ENCODE data around the gene ODAD4. TPM values are rescaled to one million over a fixed set of nuclear protein-coding genes. Genes with fewer than 3 reads are reported as not detected.
A peak's percentile ranks its signal among the peaks of the same experiment; 100 is the strongest.

Gene ODAD4
- total RNA-seq, 1 donor from 2014 or later = 2.1 TPM

DNA sequence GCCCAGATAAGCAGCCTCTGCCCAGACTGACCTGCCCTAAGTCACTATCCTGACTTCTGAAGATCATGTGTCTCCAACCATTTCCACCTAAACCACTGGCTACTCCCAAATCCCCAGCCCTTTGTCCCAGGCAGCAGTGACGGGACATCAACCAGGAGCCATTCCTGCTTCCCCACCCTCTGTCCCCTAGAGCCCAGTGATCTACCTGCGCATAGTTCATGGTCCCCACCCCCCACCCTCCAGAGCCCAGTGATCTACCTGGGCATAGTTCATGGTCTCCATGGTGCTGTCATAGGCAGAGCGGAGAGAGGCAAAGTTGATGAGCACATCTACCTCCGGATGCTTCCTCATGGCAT, 38.4 kb upstream of the ODAD4 start:
- Mint-ChIP-seq H3K4me3 (no peak overlapping the region), H3K27ac (no peak overlapping the region)

GRCh38 chr17:41893384-41893783, 37.0 kb upstream of the ODAD4 start:
- TF ChIP-seq, protein P1, sequence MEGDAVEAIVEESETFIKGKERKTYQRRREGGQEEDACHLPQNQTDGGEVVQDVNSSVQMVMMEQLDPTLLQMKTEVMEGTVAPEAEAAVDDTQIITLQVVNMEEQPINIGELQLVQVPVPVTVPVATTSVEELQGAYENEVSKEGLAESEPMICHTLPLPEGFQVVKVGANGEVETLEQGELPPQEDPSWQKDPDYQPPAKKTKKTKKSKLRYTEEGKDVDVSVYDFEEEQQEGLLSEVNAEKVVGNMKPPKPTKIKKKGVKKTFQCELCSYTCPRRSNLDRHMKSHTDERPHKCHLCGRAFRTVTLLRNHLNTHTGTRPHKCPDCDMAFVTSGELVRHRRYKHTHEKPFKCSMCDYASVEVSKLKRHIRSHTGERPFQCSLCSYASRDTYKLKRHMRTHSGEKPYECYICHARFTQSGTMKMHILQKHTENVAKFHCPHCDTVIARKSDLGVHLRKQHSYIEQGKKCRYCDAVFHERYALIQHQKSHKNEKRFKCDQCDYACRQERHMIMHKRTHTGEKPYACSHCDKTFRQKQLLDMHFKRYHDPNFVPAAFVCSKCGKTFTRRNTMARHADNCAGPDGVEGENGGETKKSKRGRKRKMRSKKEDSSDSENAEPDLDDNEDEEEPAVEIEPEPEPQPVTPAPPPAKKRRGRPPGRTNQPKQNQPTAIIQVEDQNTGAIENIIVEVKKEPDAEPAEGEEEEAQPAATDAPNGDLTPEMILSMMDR (IDR thresholded peaks at IDR 0.05; ENCODE audit: unreplicated experiment) = no peak
- no peak overlapping the region for H3K4me3 Mint-ChIP-seq
- no peak overlapping the region for H3K27ac Mint-ChIP-seq
- H3K27me3 Mint-ChIP-seq (ENCODE audit: low read depth) = no peaks in the 10 kb centered on the region
- H3K4me1 Mint-ChIP-seq = peaks cover 15% of the 10 kb centered on the region
- no peak for DNase-seq (ENCODE audit: low spot score in 2 of 2, unreplicated experiment in 2 of 2)
- no peaks in the 10 kb centered on the region for H3K9me3 Mint-ChIP-seq
- H3K36me3 Mint-ChIP-seq = peaks cover 44% of the 10 kb centered on the region

More for the DNA sequence above, 38.4 kb upstream of the ODAD4 start:
- TF ChIP-seq, protein P1 (IDR thresholded peaks at IDR 0.05; ENCODE audit: unreplicated experiment) = no peak
- Mint-ChIP-seq H3K9me3 (no peaks in the 10 kb centered on the region), H3K4me1 (peaks cover 15% of the 10 kb centered on the region), H3K27me3 (ENCODE audit: low read depth) (no peaks in the 10 kb centered on the region), H3K36me3 (peaks cover 45% of the 10 kb centered on the region)
- no peak for DNase-seq (ENCODE audit: low spot score in 2 of 2, unreplicated experiment in 2 of 2)

- H3K36me3 Mint-ChIP-seq = peaks cover 47% of the 10 kb centered on the region
Observed at GRCh38 chr17:41894791-41895331, 35.6 kb upstream of the ODAD4 start.

DNA sequence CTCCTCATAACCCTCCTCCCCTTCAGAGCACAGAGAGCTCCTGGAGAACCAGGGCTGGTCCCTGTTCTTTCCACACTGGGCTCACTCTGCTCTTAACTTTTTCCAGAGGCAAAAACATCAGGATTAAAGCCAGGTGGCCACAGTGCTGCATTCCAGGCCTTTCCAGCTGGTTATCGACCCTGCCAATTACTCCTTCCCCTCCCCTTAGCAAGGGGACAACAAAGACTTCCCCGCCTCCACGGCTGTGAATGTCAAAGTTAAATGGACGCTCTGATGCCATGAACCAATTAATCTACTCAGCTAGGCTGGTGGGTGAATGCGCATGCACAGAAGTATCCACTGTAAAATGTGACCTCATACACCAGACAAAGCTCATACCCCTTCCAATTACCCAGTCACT, 34.8 kb upstream of the ODAD4 start:
- TF ChIP-seq, protein P1 (IDR thresholded peaks at IDR 0.05; ENCODE audit: unreplicated experiment) = no peak
- no peak overlapping the region for H3K4me3 Mint-ChIP-seq
- peak overlapping the region; percentile 90 for H3K27ac Mint-ChIP-seq
- DNase-seq (ENCODE audit: low spot score in 2 of 2, unreplicated experiment in 2 of 2) = no peak
- H3K4me1 Mint-ChIP-seq = peaks cover 15% of the 10 kb centered on the region
- H3K27me3 Mint-ChIP-seq (ENCODE audit: low read depth) = no peaks in the 10 kb centered on the region
- H3K36me3 Mint-ChIP-seq = peaks cover 46% of the 10 kb centered on the region
- H3K9me3 Mint-ChIP-seq = no peaks in the 10 kb centered on the region

More at GRCh38 chr17:41894791-41895331, 35.6 kb upstream of the ODAD4 start:
- no peaks in the 10 kb centered on the region for H3K27me3 Mint-ChIP-seq (ENCODE audit: low read depth)
- DNase-seq (ENCODE audit: low spot score in 2 of 2, unreplicated experiment in 2 of 2) = no peak
- peak overlapping the region; percentile 90 for H3K27ac Mint-ChIP-seq
- H3K4me3 Mint-ChIP-seq = no peak overlapping the region
- TF ChIP-seq, protein P1 (IDR thresholded peaks at IDR 0.05; ENCODE audit: unreplicated experiment) = no peak
- no peaks in the 10 kb centered on the region for H3K9me3 Mint-ChIP-seq
- H3K4me1 Mint-ChIP-seq = peaks cover 15% of the 10 kb centered on the region

- TF ChIP-seq, protein P1 (IDR thresholded peaks at IDR 0.05; ENCODE audit: unreplicated experiment) = no peak
- Mint-ChIP-seq H3K4me3 (no peak overlapping the region), H3K27ac (no peak overlapping the region), H3K4me1 (peaks cover 15% of the 10 kb centered on the region), H3K27me3 (ENCODE audit: low read depth) (no peaks in the 10 kb centered on the region), H3K36me3 (peaks cover 54% of the 10 kb centered on the region), H3K9me3 (no peaks in the 10 kb centered on the region)
- DNase-seq (ENCODE audit: low spot score in 2 of 2, unreplicated experiment in 2 of 2) = no peak
Observed at GRCh38 chr17:41896726-41897125, 33.7 kb upstream of the ODAD4 start.

DNA sequence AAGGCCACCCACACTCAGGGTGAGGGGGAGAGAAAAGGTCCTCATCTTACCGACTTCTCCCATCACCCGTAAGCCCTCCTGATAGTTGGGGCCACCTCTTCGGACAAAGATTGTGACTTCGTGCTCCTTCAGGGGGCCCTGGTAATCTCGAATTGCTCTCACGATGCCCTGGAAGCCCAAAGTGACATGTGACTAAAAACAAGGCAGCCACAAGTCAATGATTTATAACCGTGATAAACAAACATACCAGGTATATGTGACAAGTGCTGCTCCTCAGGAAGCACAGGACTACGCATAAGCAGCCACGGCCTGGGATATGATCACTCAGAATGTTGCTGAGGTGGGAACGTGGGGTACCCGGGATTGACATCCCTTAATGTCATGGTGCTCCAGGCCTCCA, 28.8 kb upstream of the ODAD4 start:
- H3K27ac Mint-ChIP-seq = no peak overlapping the region
- no peaks in the 10 kb centered on the region for H3K9me3 Mint-ChIP-seq
- TF ChIP-seq, protein P1 (IDR thresholded peaks at IDR 0.05; ENCODE audit: unreplicated experiment) = no peak
- H3K4me3 Mint-ChIP-seq = no peak overlapping the region
- H3K36me3 Mint-ChIP-seq = peaks cover 47% of the 10 kb centered on the region
- H3K27me3 Mint-ChIP-seq (ENCODE audit: low read depth) = no peaks in the 10 kb centered on the region
- H3K4me1 Mint-ChIP-seq = peaks cover under 1% of the 10 kb centered on the region
- DNase-seq (ENCODE audit: low spot score in 2 of 2, unreplicated experiment in 2 of 2) = no peak
